Heart left ventricle (tissue), 13 donors: ENCODE measurements around the gene CCL23.

Experiments used
- POLR2A ChIP-seq, 2 donors: fragments of 450-650 bp; IDR thresholded peaks; one replicate each; pipeline ENCODE4 v1.6.1; 2017; ENCODE audit warnings: antibody characterized with exemption in 2 of 2, mild to moderate bottlenecking in 2 of 2, moderate library complexity in 2 of 2
- TF ChIP-seq, protein P1 (sequence below), 12 donors: fragments of 200-600 bp; sonication (generic) in 4 of 12; IDR thresholded peaks; one replicate each; pipeline versions ENCODE4 v1.5.0 to v1.8.0; 2018 to 2022; ENCODE audit warnings: antibody characterized with exemption in 12 of 12, mild to moderate bottlenecking in 5 of 12
- donor health status: ischemic (EF 13 %, LVEDD 7.1; RV severe dilation, severe dysfunction).
- donor health status: DM: no; HTN: yes; CAD: no.
- donor health status: DM: no; HTN: no; CAD: no.
- donor health status: ischemic (EF 25% LVEDD 6.9; RV normal size, moderate dysfunction).
- donor health status: ischemic (EF 25% LVEDD 5.7; RV mildly dilated, moderate dysfunction).
- donor health status: ischemic (EF 35%, LVEDD 5.7; RV mildly dilated, moderate dysfunction).
- donor health status: nonischemic (EF 11% LVEDD 7.7; RV severe dilation, severe dysfunction).
- donor health status: DM: yes; HTN: yes; CAD: no.
- donor health status: PGD.
- donor health status: ischemic (EF 29% LVEDD 5.4; RV normal size, mild dysfunction).
- donor health status: nonischemic (EF 23%, LVEDD 6.1; RV moderate dilation, normal function).

GRCh38 chr17:35998756-35999155, 19.0 kb downstream of the CCL23 start:
- TF ChIP-seq, protein P1, sequence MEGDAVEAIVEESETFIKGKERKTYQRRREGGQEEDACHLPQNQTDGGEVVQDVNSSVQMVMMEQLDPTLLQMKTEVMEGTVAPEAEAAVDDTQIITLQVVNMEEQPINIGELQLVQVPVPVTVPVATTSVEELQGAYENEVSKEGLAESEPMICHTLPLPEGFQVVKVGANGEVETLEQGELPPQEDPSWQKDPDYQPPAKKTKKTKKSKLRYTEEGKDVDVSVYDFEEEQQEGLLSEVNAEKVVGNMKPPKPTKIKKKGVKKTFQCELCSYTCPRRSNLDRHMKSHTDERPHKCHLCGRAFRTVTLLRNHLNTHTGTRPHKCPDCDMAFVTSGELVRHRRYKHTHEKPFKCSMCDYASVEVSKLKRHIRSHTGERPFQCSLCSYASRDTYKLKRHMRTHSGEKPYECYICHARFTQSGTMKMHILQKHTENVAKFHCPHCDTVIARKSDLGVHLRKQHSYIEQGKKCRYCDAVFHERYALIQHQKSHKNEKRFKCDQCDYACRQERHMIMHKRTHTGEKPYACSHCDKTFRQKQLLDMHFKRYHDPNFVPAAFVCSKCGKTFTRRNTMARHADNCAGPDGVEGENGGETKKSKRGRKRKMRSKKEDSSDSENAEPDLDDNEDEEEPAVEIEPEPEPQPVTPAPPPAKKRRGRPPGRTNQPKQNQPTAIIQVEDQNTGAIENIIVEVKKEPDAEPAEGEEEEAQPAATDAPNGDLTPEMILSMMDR (IDR thresholded peaks at IDR 0.05), result no peak
- TF ChIP-seq POLR2A (IDR thresholded peaks at IDR 0.05), result no peak
